NCI-H2196 (cell line): ENCODE data around the gene HOXA9.

ENCODE experiments used
- DNase-seq: peaks from one replicate; lab custom pipeline; 2025; ENCODE audit not compliant: unreplicated experiment; lab: John Stamatoyannopoulos, UW

Gene HOXA9

GRCh38 chr7:27177795-27178320 lies 12.5 kb upstream of the HOXA9 start:
- DNase-seq: no peak

GRCh38 chr7:27176962-27177794 lies 11.8 kb upstream of the HOXA9 start:
- DNase-seq: no peak

GRCh38 chr7:27176524-27176845 lies 11.1 kb upstream of the HOXA9 start:
- DNase-seq: no peak

GRCh38 chr7:27175626-27176523 lies 10.5 kb upstream of the HOXA9 start:
- DNase-seq: no peak

GRCh38 chr7:27174874-27175625 lies 9.7 kb upstream of the HOXA9 start:
- DNase-seq: no peak

- no peak for DNase-seq
Observed at GRCh38 chr7:27173956-27174873, 8.9 kb upstream of the HOXA9 start, which contains the start of gene HOXA10. Gene HOXA10, minus strand, starts transcription at chr7:27174320. Its CDS starts 14 bp downstream, at chr7:27174306.

GRCh38 chr7:27173511-27173955 lies 8.2 kb upstream of the HOXA9 start:
- DNase-seq: peak; percentile 52

- peak; percentile 28 for DNase-seq
Observed at GRCh38 chr7:27172823-27173510, 7.6 kb upstream of the HOXA9 start.

- DNase-seq: no peak
Observed at GRCh38 chr7:27172315-27172774, 7.0 kb upstream of the HOXA9 start.

- DNase-seq: no peak
Observed at GRCh38 chr7:27171637-27172314, 6.4 kb upstream of the HOXA9 start.

- no peak for DNase-seq
Observed at GRCh38 chr7:27171325-27171636, 5.9 kb upstream of the HOXA9 start.

GRCh38 chr7:27170426-27171324 lies 5.3 kb upstream of the HOXA9 start:
- no peak for DNase-seq

- DNase-seq: no peak
Observed at GRCh38 chr7:27169658-27170425, 4.5 kb upstream of the HOXA9 start.

GRCh38 chr7:27168265-27168947 lies 3.1 kb upstream of the HOXA9 start:
- DNase-seq: no peak

- no peak for DNase-seq
Observed at GRCh38 chr7:27167916-27168264, 2.6 kb upstream of the HOXA9 start.
